Right lobe of liver (tissue), 4 donors: ENCODE data around the gene LDLRAD4.

Source experiments
- CTCF ChIP-seq, 4 donors: fragments of 200-600 bp in 3 of 4; fragments of 450-650 bp in 1 of 4; IDR thresholded peaks; one replicate each; pipeline versions ENCODE4 v1.5.1 to v1.8.0; 2016 to 2022; ENCODE audit warnings: antibody characterized with exemption in 4 of 4, mild to moderate bottlenecking in 2 of 4
- POLR2A ChIP-seq: fragments of 450-650 bp; IDR thresholded peaks from one replicate; pipeline ENCODE4 v1.6.1; 2017; ENCODE audit warnings: antibody characterized with exemption, mild to moderate bottlenecking
- donor health status: DM: no; HTN: no; CAD: no.
- donor health status: DM: no; HTN: no; CAD: no.
- donor health status: DM: no; HTN: yes; CAD: no.

- TF ChIP-seq CTCF (IDR thresholded peaks at IDR 0.05), result no peak
- TF ChIP-seq POLR2A, result no peak
Measured at GRCh38 chr18:13281406-13281805, 62.8 kb downstream of the LDLRAD4 start.
